ENCODE data around the gene ITGA2B. TPM values are rescaled to one million over a fixed set of nuclear protein-coding genes. Genes with fewer than 3 reads are reported as not detected.

The ITGA2B gene
- total and polyA plus RNA-seq, 8 donors = under 0.01 to 2.4 (median 0.46) TPM; not detected in 3

DNA sequence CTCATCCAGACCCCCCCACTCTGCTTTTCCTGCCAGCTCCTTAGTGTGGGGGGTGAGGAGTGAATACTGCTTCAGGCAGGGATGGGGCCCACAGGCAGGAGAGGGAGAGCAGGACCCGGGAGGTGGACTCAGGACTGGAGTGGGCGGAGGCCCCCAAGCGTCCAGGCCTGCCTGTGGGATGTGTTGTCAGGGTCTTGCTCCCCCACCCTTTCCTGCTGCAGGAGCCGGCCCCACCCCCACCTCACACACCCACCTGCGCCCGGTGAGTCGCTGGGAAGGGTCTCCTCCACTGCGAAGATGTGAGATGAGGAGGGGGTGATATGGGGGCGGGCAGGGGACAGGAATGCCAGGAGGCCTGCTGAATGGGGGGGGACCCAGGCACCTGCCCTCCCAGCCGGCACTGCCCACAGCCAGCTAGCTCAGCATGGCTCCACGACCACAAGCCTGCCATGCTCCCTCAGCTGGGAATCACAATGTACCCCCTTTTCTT, 26.9 kb downstream of the ITGA2B start:
- H3K27me3 ChIP-seq = peaks cover 0 to 57% (median 15%) of the 10 kb centered on the region in 3 donors
- no peak for TF ChIP-seq POLR2A (IDR thresholded peaks at IDR 0.05)
- TF ChIP-seq POLR2AphosphoS5 (IDR thresholded peaks at IDR 0.05) = no peak
- TF ChIP-seq EP300 (IDR thresholded peaks at IDR 0.05) = no peak
- TF ChIP-seq, protein P1, sequence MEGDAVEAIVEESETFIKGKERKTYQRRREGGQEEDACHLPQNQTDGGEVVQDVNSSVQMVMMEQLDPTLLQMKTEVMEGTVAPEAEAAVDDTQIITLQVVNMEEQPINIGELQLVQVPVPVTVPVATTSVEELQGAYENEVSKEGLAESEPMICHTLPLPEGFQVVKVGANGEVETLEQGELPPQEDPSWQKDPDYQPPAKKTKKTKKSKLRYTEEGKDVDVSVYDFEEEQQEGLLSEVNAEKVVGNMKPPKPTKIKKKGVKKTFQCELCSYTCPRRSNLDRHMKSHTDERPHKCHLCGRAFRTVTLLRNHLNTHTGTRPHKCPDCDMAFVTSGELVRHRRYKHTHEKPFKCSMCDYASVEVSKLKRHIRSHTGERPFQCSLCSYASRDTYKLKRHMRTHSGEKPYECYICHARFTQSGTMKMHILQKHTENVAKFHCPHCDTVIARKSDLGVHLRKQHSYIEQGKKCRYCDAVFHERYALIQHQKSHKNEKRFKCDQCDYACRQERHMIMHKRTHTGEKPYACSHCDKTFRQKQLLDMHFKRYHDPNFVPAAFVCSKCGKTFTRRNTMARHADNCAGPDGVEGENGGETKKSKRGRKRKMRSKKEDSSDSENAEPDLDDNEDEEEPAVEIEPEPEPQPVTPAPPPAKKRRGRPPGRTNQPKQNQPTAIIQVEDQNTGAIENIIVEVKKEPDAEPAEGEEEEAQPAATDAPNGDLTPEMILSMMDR (IDR thresholded peaks at IDR 0.05) = no peak
- intact Hi-C loops (cut with DNase I; ENCODE audit: low total_unique reads) = no loop called here
- no peaks in the 10 kb centered on the region for H3K36me3 ChIP-seq
- peaks cover 18 to 41% (median 31%) of the 10 kb centered on the region in 4 donors for H3K4me1 ChIP-seq
- peak overlapping the region; percentile 57 to 81 (median 68) for H3K4me3 ChIP-seq
- peak overlapping the region in 1 of 5 donors; percentile 77 for H3K27ac ChIP-seq
- peak in 1 of 2 donors; percentile 63 for DNase-seq
- 19 to 25% (median 20%) methylated on average over 6 to 11 of the region's 11 CpGs for WGBS, 5 donors
- H3K9me3 ChIP-seq = no peaks in the 10 kb centered on the region

DNA sequence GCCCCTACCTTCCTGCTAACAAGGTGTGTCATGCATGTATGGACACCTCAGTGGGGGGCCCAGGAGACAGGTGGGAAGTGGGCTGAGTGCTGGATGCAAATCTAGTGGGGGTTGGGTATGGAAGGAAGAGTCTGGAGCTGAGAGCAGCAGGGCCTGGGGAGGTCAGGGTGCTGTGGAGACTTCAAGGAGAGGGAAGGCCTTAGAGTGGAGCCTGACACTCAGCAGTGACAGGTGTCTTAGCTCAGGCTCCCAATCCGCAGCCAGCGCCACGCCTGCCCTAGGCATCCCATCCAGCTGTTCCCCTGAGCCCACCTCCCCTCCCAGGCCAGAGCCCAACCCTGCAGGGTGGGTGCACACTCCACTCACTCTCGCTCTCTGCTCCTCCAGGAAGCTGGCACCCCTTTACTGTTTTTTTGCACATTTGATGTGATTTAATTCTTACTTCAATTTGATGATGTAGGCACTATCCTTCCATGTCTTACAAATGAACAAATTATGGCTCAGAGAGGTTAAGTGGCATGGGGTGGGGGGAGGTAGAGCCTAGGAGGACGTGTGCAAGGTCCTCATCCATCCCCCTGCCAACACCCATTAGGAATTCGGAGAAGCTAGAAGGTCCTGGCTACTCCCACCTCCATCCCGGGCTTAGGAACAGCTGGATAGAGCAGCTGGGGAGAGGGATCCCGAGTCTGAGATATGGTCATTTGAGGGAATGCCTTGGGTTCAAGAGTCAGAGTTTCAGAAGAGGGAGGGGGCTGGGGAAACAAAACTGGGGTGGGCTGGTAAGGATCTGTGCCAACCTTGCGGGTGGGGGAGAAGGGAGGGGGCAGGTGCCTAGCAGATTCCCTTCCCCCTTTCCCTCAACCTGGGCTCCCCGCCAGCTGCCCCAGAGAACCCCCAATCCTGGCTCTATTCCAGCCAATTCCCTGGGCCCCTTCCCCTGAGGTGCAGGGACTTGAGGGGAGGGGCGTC, 27.9 kb downstream of the ITGA2B start:
- intact Hi-C loops (cut with DNase I; ENCODE audit: low total_unique reads) = no loop called here
- Histone ChIP-seq H3K4me1 (peaks cover 18 to 41% (median 31%) of the 10 kb centered on the region in 4 donors), H3K36me3 (no peaks in the 10 kb centered on the region), H3K4me3 (no peak overlapping the region), H3K27ac (no peak overlapping the region), H3K9me3 (no peaks in the 10 kb centered on the region), H3K27me3 (peaks cover 0 to 57% (median 15%) of the 10 kb centered on the region in 3 donors)
- WGBS, 5 donors = 47 to 53% (median 49%) methylated on average over 10 to 11 of the region's 11 CpGs
- DNase-seq = peak in 1 of 2 donors; percentile 56
- TF ChIP-seq POLR2A (IDR thresholded peaks at IDR 0.05) = no peak
- TF ChIP-seq EP300 (IDR thresholded peaks at IDR 0.05) = no peak
- TF ChIP-seq, protein P1 (IDR thresholded peaks at IDR 0.05) = no peak
- no peak for TF ChIP-seq POLR2AphosphoS5 (IDR thresholded peaks at IDR 0.05)

DNA sequence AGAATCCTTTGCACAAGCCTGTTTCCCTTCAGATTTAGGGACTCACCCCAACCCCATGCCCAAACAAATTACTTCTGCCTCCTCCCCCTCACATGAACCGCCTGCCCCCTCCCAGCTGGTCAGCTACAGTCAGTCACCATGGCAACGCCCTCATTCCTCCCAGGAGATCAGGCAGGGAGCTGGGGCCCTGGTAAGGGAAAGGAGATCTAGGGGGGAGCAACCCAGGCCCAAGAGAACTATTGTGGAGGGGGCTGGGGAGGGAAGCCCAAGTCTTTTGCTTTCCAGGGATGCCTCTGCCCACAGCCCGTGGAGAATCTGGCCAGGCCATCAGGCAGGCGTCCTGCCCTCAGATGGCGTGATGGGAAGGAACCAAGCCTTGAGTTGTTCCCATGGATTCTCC, 28.6 kb downstream of the ITGA2B start:
- TF ChIP-seq POLR2AphosphoS5 (IDR thresholded peaks at IDR 0.05) (no peak), EP300 (IDR thresholded peaks at IDR 0.05) (no peak), POLR2A (IDR thresholded peaks at IDR 0.05) (no peak)
- TF ChIP-seq, protein P1 (IDR thresholded peaks at IDR 0.05) = no peak
- DNase-seq = peak in 1 of 2 donors; percentile 89
- no peak overlapping the region for H3K4me3 ChIP-seq
- 32 to 57% (median 42%) methylated on average over 2 to 5 of the region's 5 CpGs for WGBS, 5 donors
- H3K9me3 ChIP-seq = no peaks in the 10 kb centered on the region
- intact Hi-C loops (cut with DNase I; ENCODE audit: low total_unique reads) = no loop called here
- peaks cover 18 to 41% (median 31%) of the 10 kb centered on the region in 4 donors for H3K4me1 ChIP-seq
- peaks cover 0 to 53% (median 15%) of the 10 kb centered on the region in 3 donors for H3K27me3 ChIP-seq
- no peak overlapping the region for H3K27ac ChIP-seq
- no peaks in the 10 kb centered on the region for H3K36me3 ChIP-seq

DNA sequence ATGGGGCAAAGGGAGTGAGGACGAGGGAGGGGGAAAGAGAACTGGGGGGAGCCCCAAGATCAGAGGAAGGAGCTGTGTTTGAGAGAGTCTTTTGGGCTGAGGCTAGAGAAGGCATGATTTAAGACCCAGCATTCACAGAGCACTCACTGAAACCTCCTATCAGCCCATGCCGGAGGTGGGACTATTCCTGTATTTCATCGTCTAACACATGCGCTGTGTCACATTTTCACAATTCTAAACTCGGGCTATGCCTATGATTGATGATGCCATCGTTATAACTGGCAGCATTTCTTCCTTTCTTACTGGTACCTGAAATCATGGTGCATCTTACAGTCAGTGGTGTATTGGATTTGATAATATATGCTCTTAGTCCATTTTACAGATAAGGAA, 29.3 kb downstream of the ITGA2B start:
- Histone ChIP-seq H3K9me3 (no peaks in the 10 kb centered on the region), H3K27ac (no peak overlapping the region), H3K4me1 (peaks cover 18 to 41% (median 31%) of the 10 kb centered on the region in 4 donors), H3K36me3 (no peaks in the 10 kb centered on the region), H3K27me3 (peaks cover 0 to 51% (median 15%) of the 10 kb centered on the region in 3 donors), H3K4me3 (no peak overlapping the region)
- WGBS, 5 donors = 38 to 68% (median 59%) methylated on average over 6 of the region's 6 CpGs
- no peak for DNase-seq
- intact Hi-C loops (cut with DNase I; ENCODE audit: low total_unique reads) = no loop called here
- TF ChIP-seq EP300 (IDR thresholded peaks at IDR 0.05) (no peak), POLR2A (IDR thresholded peaks at IDR 0.05) (no peak)
- TF ChIP-seq, protein P1 (IDR thresholded peaks at IDR 0.05) = no peak

All from stomach (tissue), 9 donors.